Endothelial cell of umbilical vein (primary cell): ENCODE measurements around the gene CLEC11A.

ENCODE experiments used
- FOS ChIP-seq: IDR thresholded peaks from 2 replicates; pipeline ENCODE4 v1.6.1; 2011; ENCODE audit warnings: mild to moderate bottlenecking, low read length, moderate library complexity, borderline replicate concordance; ENCODE audit not compliant: insufficient read depth
- GATA2 ChIP-seq: IDR thresholded peaks from 2 replicates; pipeline ENCODE4 v1.7.0; 2011; ENCODE audit warnings: low read depth, mild to moderate bottlenecking, moderate library complexity, mixed read lengths, low read length; ENCODE audit not compliant: insufficient read length, insufficient read depth

DNA sequence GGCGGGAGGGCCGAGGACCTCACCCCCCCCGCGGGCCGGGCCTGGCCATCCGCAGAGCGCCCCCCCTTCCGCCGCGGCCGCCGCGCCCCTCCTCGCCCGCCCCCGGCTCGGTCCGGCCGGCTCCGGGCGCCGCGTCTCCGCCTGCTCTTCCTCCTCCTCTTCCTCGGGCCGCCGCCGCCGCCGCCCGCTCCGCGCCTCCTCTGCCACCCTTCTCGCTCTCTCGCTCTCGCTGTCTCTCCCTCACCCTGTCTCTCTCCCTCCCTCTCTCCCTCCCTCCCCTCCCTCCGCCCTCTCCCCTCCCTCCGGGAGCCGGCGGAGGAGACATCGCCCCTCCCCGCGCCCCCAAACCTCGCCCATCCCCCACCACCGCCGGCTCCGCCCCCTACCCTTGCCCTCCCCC is 3.6 kb upstream of the CLEC11A start, which contains the start of gene SHANK1:
- no peak for TF ChIP-seq GATA2
- no peak for TF ChIP-seq FOS
